Tibial artery (tissue), 4 donors: Measurements from ENCODE around the gene SAMD8.

Experiments
- DNase-seq, 2 donors: peaks; one replicate each; pipeline ENCODE4 v3.0.0-alpha.2; 2019
- H3K27ac ChIP-seq, 2 donors: fragments of 200-600 bp; sonication (generic) in 1 of 2; 1 replicate in 1 of 2; 2 replicates in 1 of 2; pipeline ENCODE4 v1.5.1; 2018 to 2019; ENCODE audit warnings: mild to moderate bottlenecking in 1 of 2
- H3K27me3 ChIP-seq, 2 donors: fragments of 200-600 bp; sonication (generic) in 1 of 2; one replicate each; pipeline versions ENCODE4 v1.5.1 to v1.6.0; 2016 to 2019
- H3K36me3 ChIP-seq, 3 donors: fragments of 200-600 bp; sonication (generic) in 2 of 3; one replicate each; pipeline ENCODE4 v1.5.1; 2016 to 2019; ENCODE audit warnings: mild to moderate bottlenecking in 2 of 3
- H3K4me1 ChIP-seq, 4 donors: fragments of 200-600 bp; sonication (generic) in 2 of 4; 1 replicate in 3 of 4; 2 replicates in 1 of 4; pipeline ENCODE4 v1.5.1; 2016 to 2019
- H3K4me3 ChIP-seq, 2 donors: fragments of 200-600 bp; sonication (generic) in 1 of 2; 1 replicate in 1 of 2; 2 replicates in 1 of 2; pipeline ENCODE4 v1.5.1; 2018 to 2019; ENCODE audit warnings: mild to moderate bottlenecking in 2 of 2
- H3K9me3 ChIP-seq, 3 donors: fragments of 200-600 bp; sonication (generic) in 1 of 3; one replicate each; pipeline ENCODE4 v1.5.1; 2016 to 2019
- CTCF ChIP-seq, 2 experiments: fragments of 200-600 bp in 1 of 2; fragments of 450-650 bp in 1 of 2; IDR thresholded peaks; one replicate each; pipeline ENCODE4 v1.5.1; 2017 to 2019; ENCODE audit warnings: antibody characterized with exemption in 2 of 2, mild to moderate bottlenecking in 1 of 2, moderate library complexity in 1 of 2
- intact Hi-C: fragments of 100-400 bp; cut with DNase I; formaldehyde crosslinking; loops from one replicate; pipeline ENCODE4 v1.15.0; 2023; ENCODE audit warnings: low total_unique reads

Gene SAMD8

GRCh38 chr10:75097666-75098285 is 13.7 kb upstream of the SAMD8 start:
- peaks cover 0 to 4% of the 10 kb centered on the region in 2 donors for H3K27me3 ChIP-seq
- intact Hi-C loops, result no loop called here
- DNase-seq, result no peak

GRCh38 chr10:75098902-75099673 is 12.4 kb upstream of the SAMD8 start:
- H3K4me3 ChIP-seq, result no peak overlapping the region
- DNase-seq, result no peak
- no peaks in the 10 kb centered on the region for H3K36me3 ChIP-seq
- no peak for TF ChIP-seq CTCF (IDR thresholded peaks at IDR 0.05)
- H3K4me1 ChIP-seq, result peaks cover 0 to 7% (median 2%) of the 10 kb centered on the region in 4 donors
- H3K9me3 ChIP-seq, result no peaks in the 10 kb centered on the region
- H3K27me3 ChIP-seq, result peaks cover 0 to 4% of the 10 kb centered on the region in 2 donors
- no peak overlapping the region for H3K27ac ChIP-seq
- intact Hi-C loops, result no loop called here

More at GRCh38 chr10:75097666-75098285, 13.7 kb upstream of the SAMD8 start:
- Histone ChIP-seq H3K4me1 (peaks cover 0 to 7% (median 2%) of the 10 kb centered on the region in 4 donors), H3K27ac (no peak overlapping the region), H3K9me3 (no peaks in the 10 kb centered on the region), H3K4me3 (no peak overlapping the region), H3K36me3 (no peaks in the 10 kb centered on the region)
- TF ChIP-seq CTCF (IDR thresholded peaks at IDR 0.05), result no peak

GRCh38 chr10:75099952-75100763 is 11.3 kb upstream of the SAMD8 start:
- intact Hi-C loops, result loop anchor here (5.0 to 10.0 kb wide), 3 partner anchors 275 to 858 kb away; partner anchors contain the start of gene KAT6B
- Histone ChIP-seq H3K36me3 (no peaks in the 10 kb centered on the region), H3K27ac (no peak overlapping the region), H3K9me3 (no peaks in the 10 kb centered on the region), H3K27me3 (peaks cover 0 to 4% of the 10 kb centered on the region in 2 donors), H3K4me1 (peaks cover 0 to 7% (median 2%) of the 10 kb centered on the region in 4 donors), H3K4me3 (no peak overlapping the region)
- TF ChIP-seq CTCF (IDR thresholded peaks at IDR 0.05), result peak; percentile 96 to 98
- DNase-seq, result peak; percentile 66 to 82

GRCh38 chr10:75100764-75101291 is 10.6 kb upstream of the SAMD8 start:
- peaks cover 0 to 7% (median 2%) of the 10 kb centered on the region in 4 donors for H3K4me1 ChIP-seq
- H3K27ac ChIP-seq, result no peak overlapping the region
- no peak for TF ChIP-seq CTCF (IDR thresholded peaks at IDR 0.05)
- no peaks in the 10 kb centered on the region for H3K9me3 ChIP-seq
- intact Hi-C loops, result loop anchor here (5.0 to 10.0 kb wide), 3 partner anchors 276 to 859 kb away; partner anchors contain the start of gene KAT6B
- no peak for DNase-seq
- no peak overlapping the region for H3K4me3 ChIP-seq
- H3K36me3 ChIP-seq, result no peaks in the 10 kb centered on the region
- H3K27me3 ChIP-seq, result peaks cover 0 to 4% of the 10 kb centered on the region in 2 donors
